Tibial nerve (tissue), 3 donors: ENCODE results near the gene SLC34A1.

ENCODE experiments used
- POLR2A ChIP-seq, 2 donors: fragments of 450-650 bp; IDR thresholded peaks; one replicate each; pipeline ENCODE4 v1.6.1; 2017; ENCODE audit warnings: antibody characterized with exemption in 2 of 2, mild to moderate bottlenecking in 2 of 2, moderate library complexity in 2 of 2
- TF ChIP-seq, protein P1 (sequence below), 5 experiments: fragments of 200-600 bp in 3 of 5; fragments of 450-650 bp in 2 of 5; sonication (generic) in 3 of 5; IDR thresholded peaks; one replicate each; pipeline ENCODE4 v1.5.1; 2016 to 2019; ENCODE audit warnings: antibody characterized with exemption in 5 of 5, mild to moderate bottlenecking in 3 of 5, moderate library complexity in 2 of 5

DNA sequence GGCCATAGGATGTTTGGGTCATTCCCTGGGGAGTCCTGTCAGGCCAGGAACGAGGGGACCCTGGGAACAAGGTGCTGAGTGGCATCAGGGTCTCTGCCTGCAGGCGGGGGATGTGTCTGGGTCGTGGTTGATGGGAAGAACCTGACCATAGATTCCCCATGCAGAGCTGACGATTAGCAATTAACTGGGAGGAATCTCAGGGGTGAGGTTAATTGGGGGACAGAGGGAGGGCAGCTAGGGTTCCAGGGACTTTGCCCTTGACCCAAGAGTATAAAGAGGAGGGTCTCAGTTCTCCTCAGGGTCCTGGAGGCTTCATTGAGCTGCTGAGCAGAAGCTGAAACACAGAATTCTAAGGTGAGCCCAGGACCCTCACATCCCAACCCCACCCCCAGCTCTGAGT lies at the start of gene SLC34A1:
- TF ChIP-seq, protein P1, sequence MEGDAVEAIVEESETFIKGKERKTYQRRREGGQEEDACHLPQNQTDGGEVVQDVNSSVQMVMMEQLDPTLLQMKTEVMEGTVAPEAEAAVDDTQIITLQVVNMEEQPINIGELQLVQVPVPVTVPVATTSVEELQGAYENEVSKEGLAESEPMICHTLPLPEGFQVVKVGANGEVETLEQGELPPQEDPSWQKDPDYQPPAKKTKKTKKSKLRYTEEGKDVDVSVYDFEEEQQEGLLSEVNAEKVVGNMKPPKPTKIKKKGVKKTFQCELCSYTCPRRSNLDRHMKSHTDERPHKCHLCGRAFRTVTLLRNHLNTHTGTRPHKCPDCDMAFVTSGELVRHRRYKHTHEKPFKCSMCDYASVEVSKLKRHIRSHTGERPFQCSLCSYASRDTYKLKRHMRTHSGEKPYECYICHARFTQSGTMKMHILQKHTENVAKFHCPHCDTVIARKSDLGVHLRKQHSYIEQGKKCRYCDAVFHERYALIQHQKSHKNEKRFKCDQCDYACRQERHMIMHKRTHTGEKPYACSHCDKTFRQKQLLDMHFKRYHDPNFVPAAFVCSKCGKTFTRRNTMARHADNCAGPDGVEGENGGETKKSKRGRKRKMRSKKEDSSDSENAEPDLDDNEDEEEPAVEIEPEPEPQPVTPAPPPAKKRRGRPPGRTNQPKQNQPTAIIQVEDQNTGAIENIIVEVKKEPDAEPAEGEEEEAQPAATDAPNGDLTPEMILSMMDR (IDR thresholded peaks at IDR 0.05) = no peak
- no peak for TF ChIP-seq POLR2A (IDR thresholded peaks at IDR 0.05)
